ENCODE results near the gene CHST4.

GRCh38 chr16:71557299-71557698 is 31.1 kb downstream of the CHST4 start:
- no peak for TF ChIP-seq CTCF (IDR thresholded peaks at IDR 0.05)
- no peak for TF ChIP-seq FOXP1 (CRISPR knock-in tag; IDR thresholded peaks at IDR 0.05; ENCODE audit: borderline replicate concordance)
- TF ChIP-seq TEAD4 (CRISPR knock-in tag; IDR thresholded peaks at IDR 0.05): no peak
- TF ChIP-seq, protein P1, sequence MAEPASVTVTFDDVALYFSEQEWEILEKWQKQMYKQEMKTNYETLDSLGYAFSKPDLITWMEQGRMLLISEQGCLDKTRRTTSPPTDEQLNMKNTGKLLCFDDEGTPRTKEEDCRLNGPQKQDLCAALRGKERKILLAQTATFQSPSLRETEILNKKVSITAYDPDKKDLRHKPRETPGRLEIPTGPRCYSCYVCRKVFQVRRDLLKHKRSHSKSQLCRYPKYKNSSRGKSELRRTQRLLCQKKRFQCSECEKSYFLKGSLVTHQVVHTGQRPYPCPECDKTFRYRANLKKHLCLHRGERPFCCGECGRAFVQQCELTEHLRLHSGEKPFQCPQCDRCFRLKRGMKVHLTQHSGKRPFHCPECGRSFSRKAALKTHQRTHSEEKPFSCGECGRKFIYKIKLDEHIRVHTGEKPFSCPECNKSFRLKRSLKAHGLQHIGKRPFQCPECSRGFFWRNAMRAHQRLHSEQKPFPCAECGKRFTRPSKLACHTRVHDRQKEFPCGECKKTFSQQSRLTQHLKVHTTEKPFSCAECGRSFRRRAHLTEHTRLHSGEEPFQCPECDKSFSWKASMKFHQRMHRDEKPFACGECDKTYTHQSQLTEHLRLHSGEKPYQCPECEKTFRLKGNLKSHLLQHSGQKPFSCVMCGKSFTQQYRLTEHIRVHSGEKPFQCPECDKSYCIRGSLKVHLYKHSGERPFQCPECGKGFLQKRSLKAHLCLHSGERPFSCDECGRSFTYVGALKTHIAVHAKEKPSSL (CRISPR knock-in tag; conservative IDR thresholded peaks at IDR 0.05): no peak
- no peak for TF ChIP-seq GABPB1 (CRISPR knock-in tag; IDR thresholded peaks at IDR 0.05)
- TF ChIP-seq, protein P2, sequence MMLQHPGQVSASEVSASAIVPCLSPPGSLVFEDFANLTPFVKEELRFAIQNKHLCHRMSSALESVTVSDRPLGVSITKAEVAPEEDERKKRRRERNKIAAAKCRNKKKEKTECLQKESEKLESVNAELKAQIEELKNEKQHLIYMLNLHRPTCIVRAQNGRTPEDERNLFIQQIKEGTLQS (CRISPR knock-in tag; conservative IDR thresholded peaks at IDR 0.05): no peak
- TF ChIP-seq ZNF121 (CRISPR knock-in tag; IDR thresholded peaks at IDR 0.05): no peak
- TF ChIP-seq CREM (CRISPR knock-in tag; IDR thresholded peaks at IDR 0.05): no peak
- TF ChIP-seq, protein P3, sequence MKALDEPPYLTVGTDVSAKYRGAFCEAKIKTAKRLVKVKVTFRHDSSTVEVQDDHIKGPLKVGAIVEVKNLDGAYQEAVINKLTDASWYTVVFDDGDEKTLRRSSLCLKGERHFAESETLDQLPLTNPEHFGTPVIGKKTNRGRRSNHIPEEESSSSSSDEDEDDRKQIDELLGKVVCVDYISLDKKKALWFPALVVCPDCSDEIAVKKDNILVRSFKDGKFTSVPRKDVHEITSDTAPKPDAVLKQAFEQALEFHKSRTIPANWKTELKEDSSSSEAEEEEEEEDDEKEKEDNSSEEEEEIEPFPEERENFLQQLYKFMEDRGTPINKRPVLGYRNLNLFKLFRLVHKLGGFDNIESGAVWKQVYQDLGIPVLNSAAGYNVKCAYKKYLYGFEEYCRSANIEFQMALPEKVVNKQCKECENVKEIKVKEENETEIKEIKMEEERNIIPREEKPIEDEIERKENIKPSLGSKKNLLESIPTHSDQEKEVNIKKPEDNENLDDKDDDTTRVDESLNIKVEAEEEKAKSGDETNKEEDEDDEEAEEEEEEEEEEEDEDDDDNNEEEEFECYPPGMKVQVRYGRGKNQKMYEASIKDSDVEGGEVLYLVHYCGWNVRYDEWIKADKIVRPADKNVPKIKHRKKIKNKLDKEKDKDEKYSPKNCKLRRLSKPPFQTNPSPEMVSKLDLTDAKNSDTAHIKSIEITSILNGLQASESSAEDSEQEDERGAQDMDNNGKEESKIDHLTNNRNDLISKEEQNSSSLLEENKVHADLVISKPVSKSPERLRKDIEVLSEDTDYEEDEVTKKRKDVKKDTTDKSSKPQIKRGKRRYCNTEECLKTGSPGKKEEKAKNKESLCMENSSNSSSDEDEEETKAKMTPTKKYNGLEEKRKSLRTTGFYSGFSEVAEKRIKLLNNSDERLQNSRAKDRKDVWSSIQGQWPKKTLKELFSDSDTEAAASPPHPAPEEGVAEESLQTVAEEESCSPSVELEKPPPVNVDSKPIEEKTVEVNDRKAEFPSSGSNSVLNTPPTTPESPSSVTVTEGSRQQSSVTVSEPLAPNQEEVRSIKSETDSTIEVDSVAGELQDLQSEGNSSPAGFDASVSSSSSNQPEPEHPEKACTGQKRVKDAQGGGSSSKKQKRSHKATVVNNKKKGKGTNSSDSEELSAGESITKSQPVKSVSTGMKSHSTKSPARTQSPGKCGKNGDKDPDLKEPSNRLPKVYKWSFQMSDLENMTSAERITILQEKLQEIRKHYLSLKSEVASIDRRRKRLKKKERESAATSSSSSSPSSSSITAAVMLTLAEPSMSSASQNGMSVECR (CRISPR knock-in tag; IDR thresholded peaks at IDR 0.05; ENCODE audit: borderline replicate concordance): no peak
- TF ChIP-seq, protein P4, sequence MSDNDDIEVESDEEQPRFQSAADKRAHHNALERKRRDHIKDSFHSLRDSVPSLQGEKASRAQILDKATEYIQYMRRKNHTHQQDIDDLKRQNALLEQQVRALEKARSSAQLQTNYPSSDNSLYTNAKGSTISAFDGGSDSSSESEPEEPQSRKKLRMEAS (CRISPR knock-in tag; IDR thresholded peaks at IDR 0.05): no peak
- TF ChIP-seq CREB1 (CRISPR knock-in tag; IDR thresholded peaks at IDR 0.05): no peak
- no peak for TF ChIP-seq NFYB (CRISPR knock-in tag; conservative IDR thresholded peaks at IDR 0.05; ENCODE audit: low read depth)
- TF ChIP-seq FOXK1 (CRISPR knock-in tag; IDR thresholded peaks at IDR 0.05): no peak
- TF ChIP-seq ATF1 (CRISPR knock-in tag; IDR thresholded peaks at IDR 0.05): no peak

Measured in WTC11 (cell line).